Hepatocyte (in vitro differentiated cells): ENCODE measurements around the gene KATNB1. TPM values are rescaled to one million over a fixed set of nuclear protein-coding genes. Genes with fewer than 3 reads are reported as not detected.

Source experiments
- DNase-seq: peaks from one replicate; pipeline ENCODE4 v3.0.0-alpha.2; 2016; ENCODE audit warnings: low spot score
- H2AFZ ChIP-seq: fragments of 200-600 bp; sonication (generic); 2 replicates; pipeline ENCODE4 v1.6.0; 2016; ENCODE audit warnings: antibody characterized with exemption, mild to moderate bottlenecking
- H3K27ac ChIP-seq: fragments of 200-600 bp; sonication (generic); 2 replicates; pipeline ENCODE4 v1.5.1; 2016; ENCODE audit warnings: mild to moderate bottlenecking
- H3K27me3 ChIP-seq: fragments of 200-600 bp; sonication (generic); 2 replicates; pipeline ENCODE4 v1.6.1; 2016
- H3K36me3 ChIP-seq: fragments of 200-600 bp; sonication (generic); replicated peaks from 2 replicates; pipeline ENCODE4 v1.5.1; 2016; ENCODE audit warnings: low read depth; ENCODE audit not compliant: insufficient read depth
- H3K4me1 ChIP-seq: fragments of 200-600 bp; sonication (generic); 2 replicates; pipeline ENCODE4 v1.5.1; 2016; ENCODE audit warnings: mild to moderate bottlenecking, moderate library complexity; ENCODE audit not compliant: insufficient read depth
- H3K4me2 ChIP-seq: fragments of 200-600 bp; sonication (generic); 2 replicates; pipeline ENCODE4 v1.6.0; 2016
- H3K4me3 ChIP-seq: fragments of 200-600 bp; sonication (generic); 2 replicates; pipeline ENCODE4 v1.5.1; 2016; ENCODE audit warnings: mild to moderate bottlenecking
- H3K79me2 ChIP-seq: fragments of 200-600 bp; sonication (generic); 2 replicates; pipeline ENCODE4 v1.6.0; 2017; ENCODE audit warnings: mild to moderate bottlenecking
- H3K9me2 ChIP-seq: fragments of 200-600 bp; sonication (generic); replicated peaks from 2 replicates; pipeline ENCODE4 v1.6.0; 2017; ENCODE audit warnings: mild to moderate bottlenecking; ENCODE audit not compliant: insufficient read depth
- H3K9me3 ChIP-seq: fragments of 200-600 bp; sonication (generic); 2 replicates; pipeline ENCODE4 v1.5.1; 2016; ENCODE audit warnings: low read depth, mild to moderate bottlenecking
- H4K20me1 ChIP-seq: fragments of 200-600 bp; sonication (generic); 2 replicates; pipeline ENCODE4 v1.6.0; 2016; ENCODE audit warnings: mild to moderate bottlenecking; ENCODE audit not compliant: insufficient read depth, poor library complexity, severe bottlenecking
- CTCF ChIP-seq: fragments of 200-600 bp; sonication (generic); IDR thresholded peaks from 2 replicates; pipeline ENCODE4 v1.5.1; 2016; ENCODE audit warnings: antibody characterized with exemption, mild to moderate bottlenecking; ENCODE audit not compliant: poor library complexity
- EZH2 ChIP-seq: fragments of 200-600 bp; sonication (generic); IDR thresholded peaks from 2 replicates; pipeline ENCODE4 v1.6.1; 2016; ENCODE audit warnings: antibody characterized with exemption, mild to moderate bottlenecking, borderline replicate concordance
- EZH2phosphoT487 ChIP-seq: fragments of 200-600 bp; sonication (generic); IDR thresholded peaks from one replicate; pipeline ENCODE4 v1.6.1; 2018; ENCODE audit warnings: antibody characterized with exemption, mild to moderate bottlenecking, low read depth, moderate library complexity; ENCODE audit not compliant: unreplicated experiment, severe bottlenecking
- WGBS: methylation state at CpG from one replicate; pipeline ENCODE4 v1.1.6; 2016; ENCODE audit warnings: low lambda C conversion rate; ENCODE audit errors: missing lambda C conversion rate; 5-methylcytosine and 5-hydroxymethylcytosine counted together
- polyA plus RNA-seq: library from polyadenylated mRNA; unstranded; fragments of >200 nt; fragmentation: Nextera tagmentation; extraction: Ambion mirVana; gene quantifications from 2 replicates; pipeline ENCODE4 v1.2.1, GENCODE V29; 2016
- total RNA-seq: library from RNA; depleted of rRNA; stranded (reverse); fragments of >200 nt; gene quantifications from 2 replicates; pipeline ENCODE4 v1.2.3, GENCODE V29; 2014

KATNB1 gene
- total and polyA plus RNA-seq, 2 experiments from 2014 or later = 12.3 to 15.3 TPM

GRCh38 chr16:57788951-57789350 lies 53.4 kb downstream of the KATNB1 start:
- H3K36me3 ChIP-seq = no peaks in the 10 kb centered on the region
- no peak overlapping the region for H3K4me3 ChIP-seq
- no peaks in the 10 kb centered on the region for H3K9me2 ChIP-seq
- 93% methylated on average over 11 of the region's 12 CpGs for WGBS
- H3K4me2 ChIP-seq = no peak overlapping the region
- H3K79me2 ChIP-seq = no peaks in the 10 kb centered on the region
- H3K27me3 ChIP-seq = no peaks in the 10 kb centered on the region
- TF ChIP-seq CTCF = no peak
- TF ChIP-seq EZH2 = no peak
- no peaks in the 10 kb centered on the region for H3K4me1 ChIP-seq
- DNase-seq = no peak
- H2AFZ ChIP-seq = no peak overlapping the region
- no peaks in the 10 kb centered on the region for H4K20me1 ChIP-seq
- no peaks in the 10 kb centered on the region for H3K9me3 ChIP-seq
- no peak overlapping the region for H3K27ac ChIP-seq

DNA sequence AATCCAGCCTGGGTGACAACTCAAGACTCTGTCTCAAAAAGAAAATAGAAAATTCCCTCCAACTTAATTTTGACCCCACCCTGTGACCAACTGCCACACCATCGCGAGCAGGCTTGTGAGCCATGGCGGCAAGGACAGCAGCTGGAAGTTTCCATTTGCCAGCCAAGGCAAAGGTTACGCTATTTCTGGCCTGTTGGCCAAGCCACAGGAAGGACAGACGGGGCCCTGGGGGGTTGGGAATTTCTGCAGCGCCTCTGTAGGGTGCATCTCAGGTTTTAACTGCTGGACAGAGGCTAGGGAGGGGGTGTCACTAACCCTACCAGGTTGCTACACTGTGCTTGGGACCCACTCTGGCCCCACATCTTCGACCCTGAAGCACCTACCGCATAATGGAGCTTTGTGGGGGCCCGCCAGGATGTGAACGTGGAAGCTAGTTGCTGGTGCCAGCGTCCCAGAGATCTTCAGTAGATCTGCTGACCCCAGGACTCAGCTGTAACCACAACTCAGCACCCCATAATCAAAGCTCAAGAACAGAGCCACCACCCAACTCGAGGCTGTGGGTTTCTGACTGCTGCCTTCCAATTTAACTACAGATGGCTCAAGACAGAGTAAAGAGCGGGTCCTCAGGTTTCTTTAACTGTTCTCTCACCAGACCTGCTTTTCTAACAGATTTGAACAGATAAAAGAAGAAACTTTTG lies 55.8 kb downstream of the KATNB1 start:
- H3K27ac ChIP-seq = no peak overlapping the region
- H3K36me3 ChIP-seq = no peaks in the 10 kb centered on the region
- peaks cover 5% of the 10 kb centered on the region for H3K4me1 ChIP-seq
- no peaks in the 10 kb centered on the region for H3K9me2 ChIP-seq
- H3K4me3 ChIP-seq = no peak overlapping the region
- H4K20me1 ChIP-seq = no peaks in the 10 kb centered on the region
- no peak for DNase-seq
- H3K9me3 ChIP-seq = no peaks in the 10 kb centered on the region
- H2AFZ ChIP-seq = no peak overlapping the region
- WGBS = 92% methylated on average over 13 of the region's 13 CpGs
- H3K4me2 ChIP-seq = no peak overlapping the region
- TF ChIP-seq CTCF (no peak), EZH2phosphoT487 (no peak), EZH2 (no peak)
- peaks cover 16% of the 10 kb centered on the region for H3K79me2 ChIP-seq
- H3K27me3 ChIP-seq = no peaks in the 10 kb centered on the region

GRCh38 chr16:57791893-57792461 lies 56.4 kb downstream of the KATNB1 start:
- DNase-seq = no peak
- no peak overlapping the region for H3K4me3 ChIP-seq
- 81% methylated on average over 8 of the region's 8 CpGs for WGBS
- peaks cover 12% of the 10 kb centered on the region for H3K4me1 ChIP-seq
- H3K9me2 ChIP-seq = no peaks in the 10 kb centered on the region
- H2AFZ ChIP-seq = no peak overlapping the region
- TF ChIP-seq EZH2 (no peak), EZH2phosphoT487 (no peak), CTCF (no peak)
- H3K4me2 ChIP-seq = no peak overlapping the region
- H3K79me2 ChIP-seq = peaks cover 22% of the 10 kb centered on the region
- no peak overlapping the region for H3K27ac ChIP-seq
- H3K9me3 ChIP-seq = no peaks in the 10 kb centered on the region
- H3K36me3 ChIP-seq = no peaks in the 10 kb centered on the region
- no peaks in the 10 kb centered on the region for H4K20me1 ChIP-seq
- H3K27me3 ChIP-seq = no peaks in the 10 kb centered on the region
